Nephron progenitor cell (in vitro differentiated cells): ENCODE measurements around the gene PSIP1.
A peak's percentile ranks its signal among the peaks of the same experiment; 100 is the strongest.

Experiments used
- DNase-seq: peaks from one replicate; pipeline ENCODE4 v3.0.0; 2021
- H3K27ac Mint-ChIP-seq: 2 replicates; pipeline ENCODE4 v1.8.0; 2021; ENCODE audit warnings: mild to moderate bottlenecking, moderate library complexity, mixed read lengths
- H3K27me3 Mint-ChIP-seq: 2 replicates; pipeline ENCODE4 v1.8.0; 2021; ENCODE audit warnings: mild to moderate bottlenecking, low read depth, mixed read lengths; ENCODE audit not compliant: poor library complexity
- H3K36me3 Mint-ChIP-seq: 2 replicates; pipeline ENCODE4 v1.8.0; 2021; ENCODE audit warnings: low read depth, mixed read lengths
- H3K4me1 Mint-ChIP-seq: 2 replicates; pipeline ENCODE4 v1.8.0; 2021; ENCODE audit warnings: mixed read lengths
- H3K4me3 Mint-ChIP-seq: 2 replicates; pipeline ENCODE4 v1.8.0; 2021; ENCODE audit warnings: mild to moderate bottlenecking, moderate library complexity, mixed read lengths
- H3K9me3 Mint-ChIP-seq: 2 replicates; pipeline ENCODE4 v1.8.0; 2021; ENCODE audit warnings: mild to moderate bottlenecking, moderate library complexity, mixed read lengths
- TF ChIP-seq, protein P1 (sequence below): fragments of 200-600 bp; sonication (generic); IDR thresholded peaks from 2 replicates; pipeline ENCODE4 v1.5.0; 2021; ENCODE audit warnings: antibody characterized with exemption

Gene PSIP1

GRCh38 chr9:15482146-15482545, 28.6 kb downstream of the PSIP1 start:
- no peaks in the 10 kb centered on the region for H3K9me3 Mint-ChIP-seq
- no peak overlapping the region for H3K4me3 Mint-ChIP-seq
- no peak for DNase-seq
- peaks cover 73% of the 10 kb centered on the region for H3K36me3 Mint-ChIP-seq
- peak overlapping the region; percentile 72 for H3K27ac Mint-ChIP-seq
- no peaks in the 10 kb centered on the region for H3K27me3 Mint-ChIP-seq
- TF ChIP-seq, protein P1, sequence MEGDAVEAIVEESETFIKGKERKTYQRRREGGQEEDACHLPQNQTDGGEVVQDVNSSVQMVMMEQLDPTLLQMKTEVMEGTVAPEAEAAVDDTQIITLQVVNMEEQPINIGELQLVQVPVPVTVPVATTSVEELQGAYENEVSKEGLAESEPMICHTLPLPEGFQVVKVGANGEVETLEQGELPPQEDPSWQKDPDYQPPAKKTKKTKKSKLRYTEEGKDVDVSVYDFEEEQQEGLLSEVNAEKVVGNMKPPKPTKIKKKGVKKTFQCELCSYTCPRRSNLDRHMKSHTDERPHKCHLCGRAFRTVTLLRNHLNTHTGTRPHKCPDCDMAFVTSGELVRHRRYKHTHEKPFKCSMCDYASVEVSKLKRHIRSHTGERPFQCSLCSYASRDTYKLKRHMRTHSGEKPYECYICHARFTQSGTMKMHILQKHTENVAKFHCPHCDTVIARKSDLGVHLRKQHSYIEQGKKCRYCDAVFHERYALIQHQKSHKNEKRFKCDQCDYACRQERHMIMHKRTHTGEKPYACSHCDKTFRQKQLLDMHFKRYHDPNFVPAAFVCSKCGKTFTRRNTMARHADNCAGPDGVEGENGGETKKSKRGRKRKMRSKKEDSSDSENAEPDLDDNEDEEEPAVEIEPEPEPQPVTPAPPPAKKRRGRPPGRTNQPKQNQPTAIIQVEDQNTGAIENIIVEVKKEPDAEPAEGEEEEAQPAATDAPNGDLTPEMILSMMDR = no peak
- no peaks in the 10 kb centered on the region for H3K4me1 Mint-ChIP-seq

GRCh38 chr9:15480028-15480427, 30.7 kb downstream of the PSIP1 start:
- peaks cover 71% of the 10 kb centered on the region for H3K36me3 Mint-ChIP-seq
- no peak overlapping the region for H3K4me3 Mint-ChIP-seq
- no peaks in the 10 kb centered on the region for H3K4me1 Mint-ChIP-seq
- no peaks in the 10 kb centered on the region for H3K27me3 Mint-ChIP-seq
- TF ChIP-seq, protein P1 = no peak
- no peaks in the 10 kb centered on the region for H3K9me3 Mint-ChIP-seq
- peak overlapping the region; percentile 87 for H3K27ac Mint-ChIP-seq
- no peak for DNase-seq

DNA sequence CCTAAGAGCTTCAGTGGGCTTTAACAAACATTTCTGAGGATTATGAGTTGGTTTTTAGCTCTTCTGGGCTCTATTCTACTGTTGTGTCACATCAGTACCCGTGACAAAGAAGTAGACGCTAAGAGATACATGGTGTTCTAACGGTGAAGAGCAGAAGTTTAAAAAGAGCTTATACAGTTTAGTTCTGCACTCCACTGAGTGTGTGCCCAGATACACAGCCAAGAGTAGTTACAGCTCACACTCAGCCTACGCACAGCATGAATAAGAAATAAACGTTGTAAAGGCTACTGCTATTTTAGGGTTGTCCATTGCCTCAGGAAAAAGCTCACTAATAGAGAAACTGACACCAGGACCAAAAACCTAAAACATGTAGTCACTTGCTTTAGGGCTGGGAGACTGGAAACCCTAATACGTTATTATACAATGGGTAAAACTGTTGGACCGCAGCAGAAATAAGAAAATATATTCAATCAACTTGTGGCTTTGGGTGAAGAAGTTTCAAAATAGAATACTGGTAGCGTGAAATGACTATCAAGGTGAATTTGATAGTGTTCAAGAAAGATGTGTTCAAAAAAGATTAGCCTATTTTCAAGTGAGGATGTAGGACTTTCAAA, 34.7 kb downstream of the PSIP1 start:
- Mint-ChIP-seq H3K36me3 (peaks cover 68% of the 10 kb centered on the region), H3K9me3 (no peaks in the 10 kb centered on the region), H3K27ac (peak overlapping the region; percentile 87)

DNA sequence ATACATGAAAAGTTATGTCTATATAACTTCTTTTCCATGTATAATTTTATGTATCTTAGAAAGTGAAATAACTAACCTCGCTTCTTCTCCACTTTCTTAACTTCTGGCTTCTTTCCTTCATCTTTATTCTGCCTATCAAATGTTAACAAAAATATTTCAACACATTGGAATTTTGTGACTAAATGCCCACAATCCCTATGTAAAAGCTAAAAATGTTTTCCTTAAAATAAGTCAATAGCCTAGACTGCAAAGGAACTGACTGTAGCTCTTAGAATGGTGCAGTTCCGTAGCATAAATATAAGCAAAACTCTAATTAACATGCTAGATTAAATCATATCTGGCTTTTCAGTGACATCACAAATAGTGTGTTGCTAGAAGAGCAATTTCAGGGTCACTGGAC, 40.9 kb downstream of the PSIP1 start:
- Mint-ChIP-seq H3K27me3 (no peaks in the 10 kb centered on the region), H3K4me3 (no peak overlapping the region), H3K36me3 (peaks cover 69% of the 10 kb centered on the region), H3K27ac (no peak overlapping the region), H3K4me1 (no peaks in the 10 kb centered on the region), H3K9me3 (no peaks in the 10 kb centered on the region)
- TF ChIP-seq, protein P1 = no peak
- DNase-seq = no peak

More for the DNA sequence above, 34.7 kb downstream of the PSIP1 start:
- no peaks in the 10 kb centered on the region for H3K4me1 Mint-ChIP-seq
- TF ChIP-seq, protein P1 = no peak
- H3K27me3 Mint-ChIP-seq = no peaks in the 10 kb centered on the region
- DNase-seq = no peak
- H3K4me3 Mint-ChIP-seq = no peak overlapping the region

DNA sequence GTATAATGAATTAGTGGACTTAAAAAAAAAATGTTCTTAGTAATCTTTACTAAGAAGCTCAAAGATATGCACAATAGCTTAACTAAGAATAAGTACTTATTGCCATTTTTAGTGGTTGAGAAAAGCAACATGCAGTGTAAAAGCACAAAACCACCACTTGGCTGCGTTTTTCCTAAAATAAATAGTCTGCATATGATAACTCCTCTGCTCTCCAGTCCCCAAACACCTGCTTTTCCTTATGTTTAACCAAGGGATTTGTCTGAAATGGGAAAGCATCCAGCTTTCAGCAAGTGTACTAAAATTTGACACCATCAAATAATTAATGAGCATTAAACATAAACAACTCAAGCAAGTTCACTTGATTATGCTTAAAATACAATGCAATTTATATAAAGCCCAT, 41.4 kb downstream of the PSIP1 start:
- H3K4me1 Mint-ChIP-seq = no peaks in the 10 kb centered on the region
- no peak overlapping the region for H3K4me3 Mint-ChIP-seq
- H3K27me3 Mint-ChIP-seq = no peaks in the 10 kb centered on the region
- no peak for DNase-seq
- peaks cover 66% of the 10 kb centered on the region for H3K36me3 Mint-ChIP-seq
- TF ChIP-seq, protein P1 = no peak
- no peak overlapping the region for H3K27ac Mint-ChIP-seq
- no peaks in the 10 kb centered on the region for H3K9me3 Mint-ChIP-seq

DNA sequence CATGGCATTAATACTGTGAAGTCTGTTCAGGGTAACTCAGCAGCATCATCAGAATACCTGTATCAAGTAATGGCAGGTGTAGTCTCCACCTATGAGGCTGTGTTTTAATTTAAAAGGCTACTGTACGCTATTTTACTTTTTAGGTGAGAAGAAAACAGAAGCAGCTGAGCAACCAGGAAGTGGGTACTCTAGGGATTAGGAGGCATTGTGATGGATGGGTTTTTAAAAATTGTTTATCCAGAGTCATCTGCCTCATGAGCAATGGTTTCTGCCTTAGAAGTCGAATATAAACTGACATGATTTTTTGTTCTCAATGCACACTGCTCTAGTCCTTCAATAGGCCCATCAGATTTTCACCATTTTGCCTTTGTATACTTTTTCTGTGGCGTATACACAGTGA, 42.6 kb downstream of the PSIP1 start:
- H3K27me3 Mint-ChIP-seq = no peaks in the 10 kb centered on the region
- H3K4me3 Mint-ChIP-seq = no peak overlapping the region
- H3K27ac Mint-ChIP-seq = peak overlapping the region; percentile 66
- H3K4me1 Mint-ChIP-seq = no peaks in the 10 kb centered on the region
- peaks cover 55% of the 10 kb centered on the region for H3K36me3 Mint-ChIP-seq
- TF ChIP-seq, protein P1 = no peak
- no peak for DNase-seq
- no peaks in the 10 kb centered on the region for H3K9me3 Mint-ChIP-seq
